Heart left ventricle (tissue), 16 donors: ENCODE data around the gene TXK. TPM values are rescaled to one million over a fixed set of nuclear protein-coding genes. Genes with fewer than 3 reads are reported as not detected.

Experiments
- ATAC-seq, 4 donors: fragments of 200-7000 bp; cut with Tn5 transposase; one replicate each; pipeline ENCODE4 v1.9.1; 2020 to 2022; ENCODE audit warnings: moderate library complexity in 4 of 4, mild to moderate bottlenecking in 3 of 4, moderate number of reproducible peaks in 1 of 4
- DNase-seq, 5 donors: peaks; one replicate each; pipeline ENCODE4 v3.0.0-alpha.2; 2020
- H3K27ac ChIP-seq, 12 donors: fragments of 200-600 bp; sonication (generic) in 4 of 12; one replicate each; pipeline versions ENCODE4 v1.5.0 to v1.8.0; 2016 to 2022; ENCODE audit warnings: mild to moderate bottlenecking in 2 of 12
- H3K27me3 ChIP-seq, 9 donors: fragments of 200-600 bp; sonication (generic) in 2 of 9; one replicate each; pipeline versions ENCODE4 v1.5.1 to v1.8.0; 2016 to 2022; ENCODE audit warnings: mild to moderate bottlenecking in 3 of 9
- H3K36me3 ChIP-seq, 9 donors: fragments of 200-600 bp; sonication (generic) in 2 of 9; one replicate each; pipeline versions ENCODE4 v1.5.0 to v1.8.0; 2018 to 2022; ENCODE audit warnings: mild to moderate bottlenecking in 2 of 9
- H3K4me1 ChIP-seq, 12 donors: fragments of 200-600 bp; sonication (generic) in 4 of 12; one replicate each; pipeline versions ENCODE4 v1.5.0 to v1.8.0; 2016 to 2022; ENCODE audit warnings: mild to moderate bottlenecking in 3 of 12
- H3K4me3 ChIP-seq, 12 donors: fragments of 200-600 bp; sonication (generic) in 4 of 12; one replicate each; pipeline versions ENCODE4 v1.5.0 to v1.8.0; 2017 to 2022; ENCODE audit warnings: mild to moderate bottlenecking in 9 of 12, moderate library complexity in 4 of 12
- H3K9me3 ChIP-seq, 12 donors: fragments of 200-600 bp; sonication (generic) in 4 of 12; one replicate each; pipeline versions ENCODE4 v1.5.0 to v1.8.0; 2016 to 2022; ENCODE audit warnings: mild to moderate bottlenecking in 1 of 12
- POLR2A ChIP-seq, 2 donors: fragments of 450-650 bp; IDR thresholded peaks; one replicate each; pipeline ENCODE4 v1.6.1; 2017; ENCODE audit warnings: antibody characterized with exemption in 2 of 2, mild to moderate bottlenecking in 2 of 2, moderate library complexity in 2 of 2
- WGBS, 4 donors: extraction: QIAGEN DNeasy Blood & Tissue Kit in 2 of 4; methylation state at CpG; one replicate each; pipeline versions ENCODE4 v1.1.5 to v1.1.7; 2013 to 2018; 5-methylcytosine and 5-hydroxymethylcytosine counted together
- intact Hi-C, 10 donors: fragments of 100-400 bp; cut with DNase I; formaldehyde crosslinking; loops; one replicate each; pipeline versions ENCODE4 v1.11.1 to v1.14.2; 2022
- polyA plus RNA-seq, 2 donors: library from polyadenylated mRNA; stranded (reverse); fragments of 200-250 nt; gene quantifications; one replicate each; pipeline ENCODE4 v1.2.3, GENCODE V29; 2013
- total RNA-seq, 9 donors: library from RNA; depleted of rRNA in 2 of 9; stranded (reverse); fragments of >200 nt in 2 of 9; fragmentation: NEBNext Ultra II Directional in 3 of 9; extraction: Animal tissue kit (Norgen Biotek cat#: 25700) in 3 of 9; gene quantifications; one replicate each; pipeline versions ENCODE4 v1.1.0 to v1.2.4, GENCODE V29; 2016 to 2023
- TF ChIP-seq, protein P1 (sequence below), 12 donors: fragments of 200-600 bp; sonication (generic) in 4 of 12; IDR thresholded peaks; one replicate each; pipeline versions ENCODE4 v1.5.0 to v1.8.0; 2018 to 2022; ENCODE audit warnings: antibody characterized with exemption in 12 of 12, mild to moderate bottlenecking in 5 of 12
- donor health status: ischemic (EF 13 %, LVEDD 7.1; RV severe dilation, severe dysfunction).
- donor health status: healthy with polysubstance abuse.
- donor health status: DM: no; HTN: yes; CAD: no.
- donor health status: DM: no; HTN: no; CAD: no.
- donor health status: ischemic (EF 25% LVEDD 6.9; RV normal size, moderate dysfunction).
- donor health status: ischemic (EF 25% LVEDD 5.7; RV mildly dilated, moderate dysfunction).
- donor health status: healthy.
- donor health status: DM: yes; HTN: yes; CAD: no.
- donor health status: ischemic (EF 35%, LVEDD 5.7; RV mildly dilated, moderate dysfunction).
- donor health status: nonischemic (EF 11% LVEDD 7.7; RV severe dilation, severe dysfunction).
- donor health status: DM: yes; HTN: yes; CAD: no.
- donor health status: PGD.
- donor health status: ischemic (EF 29% LVEDD 5.4; RV normal size, mild dysfunction).
- donor health status: nonischemic (EF 23%, LVEDD 6.1; RV moderate dilation, normal function).

TXK gene
- total and polyA plus RNA-seq, 11 donors = 0.18 to 3.3 (median 0.51) TPM; not detected in 1

DNA sequence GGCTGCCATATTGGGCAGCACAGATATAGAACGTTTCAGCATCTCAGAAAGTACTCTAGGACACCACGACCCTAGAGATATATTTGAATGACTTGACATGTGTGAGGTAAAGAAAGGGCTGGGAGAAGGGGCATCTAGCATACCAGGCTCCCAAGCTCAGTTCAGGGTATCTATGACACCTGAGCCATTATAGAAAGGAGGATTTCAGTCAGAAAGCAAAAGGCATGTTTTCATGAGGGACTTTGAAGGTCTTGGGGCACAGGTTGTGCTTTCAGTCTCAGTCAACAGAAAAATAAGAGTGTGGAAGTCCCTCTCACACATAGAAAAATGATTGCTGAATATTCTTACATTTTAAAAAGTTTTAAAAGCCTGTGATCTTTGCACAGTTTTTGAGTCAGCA, 65.9 kb downstream of the TXK start:
- no peaks in the 10 kb centered on the region for H3K27me3 ChIP-seq
- TF ChIP-seq, protein P1, sequence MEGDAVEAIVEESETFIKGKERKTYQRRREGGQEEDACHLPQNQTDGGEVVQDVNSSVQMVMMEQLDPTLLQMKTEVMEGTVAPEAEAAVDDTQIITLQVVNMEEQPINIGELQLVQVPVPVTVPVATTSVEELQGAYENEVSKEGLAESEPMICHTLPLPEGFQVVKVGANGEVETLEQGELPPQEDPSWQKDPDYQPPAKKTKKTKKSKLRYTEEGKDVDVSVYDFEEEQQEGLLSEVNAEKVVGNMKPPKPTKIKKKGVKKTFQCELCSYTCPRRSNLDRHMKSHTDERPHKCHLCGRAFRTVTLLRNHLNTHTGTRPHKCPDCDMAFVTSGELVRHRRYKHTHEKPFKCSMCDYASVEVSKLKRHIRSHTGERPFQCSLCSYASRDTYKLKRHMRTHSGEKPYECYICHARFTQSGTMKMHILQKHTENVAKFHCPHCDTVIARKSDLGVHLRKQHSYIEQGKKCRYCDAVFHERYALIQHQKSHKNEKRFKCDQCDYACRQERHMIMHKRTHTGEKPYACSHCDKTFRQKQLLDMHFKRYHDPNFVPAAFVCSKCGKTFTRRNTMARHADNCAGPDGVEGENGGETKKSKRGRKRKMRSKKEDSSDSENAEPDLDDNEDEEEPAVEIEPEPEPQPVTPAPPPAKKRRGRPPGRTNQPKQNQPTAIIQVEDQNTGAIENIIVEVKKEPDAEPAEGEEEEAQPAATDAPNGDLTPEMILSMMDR (IDR thresholded peaks at IDR 0.05) = no peak
- no peak for TF ChIP-seq POLR2A (IDR thresholded peaks at IDR 0.05)
- intact Hi-C loops = no loop called here
- H3K36me3 ChIP-seq = no peaks in the 10 kb centered on the region
- ATAC-seq = no peak
- DNase-seq = no peak
- H3K9me3 ChIP-seq = no peaks in the 10 kb centered on the region
- no peak overlapping the region for H3K27ac ChIP-seq
- no peaks in the 10 kb centered on the region for H3K4me1 ChIP-seq
- WGBS, 4 donors = 42 to 66% (median 62%) methylated on average over 2 of the region's 2 CpGs
- no peak overlapping the region for H3K4me3 ChIP-seq

DNA sequence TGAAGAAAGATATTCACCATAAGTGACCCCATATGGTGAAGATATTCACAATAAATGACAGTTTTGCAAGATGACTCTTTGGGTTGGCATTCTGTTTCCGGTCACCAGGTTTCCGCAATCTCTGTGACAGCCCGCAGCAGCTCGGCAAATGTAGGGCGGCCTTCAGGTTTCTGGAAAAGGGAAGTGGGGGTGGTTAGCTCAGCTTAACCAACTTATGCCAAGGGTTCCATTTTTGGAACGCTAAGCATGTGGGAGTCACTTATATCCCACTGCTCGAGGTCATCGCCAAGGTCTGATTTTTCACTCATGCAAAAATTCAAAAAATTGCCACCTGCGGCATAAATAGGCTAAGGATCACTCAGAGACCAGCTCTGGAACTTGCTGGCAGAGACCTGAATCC, 66.5 kb downstream of the TXK start:
- H3K4me1 ChIP-seq = no peaks in the 10 kb centered on the region
- intact Hi-C loops = no loop called here
- no peak overlapping the region for H3K27ac ChIP-seq
- no peaks in the 10 kb centered on the region for H3K36me3 ChIP-seq
- no peak for DNase-seq
- H3K27me3 ChIP-seq = no peaks in the 10 kb centered on the region
- H3K4me3 ChIP-seq = no peak overlapping the region
- 86 to 93% (median 90%) methylated on average over 9 of the region's 9 CpGs for WGBS, 4 donors
- no peak for TF ChIP-seq POLR2A (IDR thresholded peaks at IDR 0.05)
- TF ChIP-seq, protein P1 (IDR thresholded peaks at IDR 0.05) = no peak
- no peaks in the 10 kb centered on the region for H3K9me3 ChIP-seq
- no peak for ATAC-seq

DNA sequence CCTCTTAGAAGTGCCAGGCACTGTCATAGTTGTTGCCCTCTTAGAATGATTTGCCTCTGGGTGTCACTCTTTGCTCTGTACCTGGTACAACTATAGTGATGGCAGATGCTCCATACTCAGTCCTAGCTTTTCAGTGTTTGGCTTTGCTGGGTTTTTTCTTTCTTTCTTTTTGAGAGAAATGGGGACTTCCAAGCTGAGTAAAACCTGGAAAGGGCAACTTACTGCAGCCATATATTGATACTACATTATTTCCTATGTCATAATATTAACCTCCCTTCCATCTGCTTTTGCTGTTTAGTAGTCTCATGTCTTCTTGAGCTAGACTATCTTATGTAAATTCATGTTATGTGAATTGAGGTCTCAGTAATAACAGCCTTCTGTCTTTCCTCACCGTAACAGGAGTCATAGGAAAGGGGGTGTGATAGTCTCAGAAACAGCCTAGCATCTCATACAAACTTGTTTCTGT, 68.4 kb downstream of the TXK start:
- ATAC-seq (no peak), DNase-seq (no peak)
- no peak overlapping the region for H3K27ac ChIP-seq
- H3K9me3 ChIP-seq = peaks cover 0 to 4% (median 0%) of the 10 kb centered on the region in 12 donors
- no peak for TF ChIP-seq POLR2A (IDR thresholded peaks at IDR 0.05)
- TF ChIP-seq, protein P1 (IDR thresholded peaks at IDR 0.05) = no peak
- no peaks in the 10 kb centered on the region for H3K4me1 ChIP-seq
- H3K27me3 ChIP-seq = no peaks in the 10 kb centered on the region
- H3K4me3 ChIP-seq = no peak overlapping the region
- WGBS, 4 donors = 93 to 99% (median 95%) methylated on average over 1 of the region's 1 CpG
- no peaks in the 10 kb centered on the region for H3K36me3 ChIP-seq
- intact Hi-C loops = no loop called here

DNA sequence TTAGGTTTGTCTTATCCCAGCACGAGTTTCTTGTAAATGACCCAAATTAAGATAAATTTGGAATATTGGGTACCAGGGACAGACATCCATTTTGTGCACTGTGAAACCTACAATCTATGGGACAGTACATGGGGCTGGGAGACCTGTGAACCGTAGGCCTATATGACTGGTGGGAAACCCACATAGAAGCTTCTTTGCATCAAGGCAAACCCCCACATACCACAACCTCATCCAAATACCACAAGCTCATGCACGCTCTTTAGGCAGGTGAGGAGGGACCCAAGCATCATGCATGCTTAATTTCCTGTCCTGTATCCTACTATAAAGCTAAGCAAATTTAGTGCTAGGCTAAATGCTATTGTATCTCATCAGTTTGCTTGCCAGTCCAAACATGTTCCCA, 69.7 kb downstream of the TXK start:
- H3K9me3 ChIP-seq = peaks cover 0 to 5% (median 0%) of the 10 kb centered on the region in 12 donors
- H3K27me3 ChIP-seq = no peaks in the 10 kb centered on the region
- no peak overlapping the region for H3K27ac ChIP-seq
- intact Hi-C loops = no loop called here
- TF ChIP-seq, protein P1 (IDR thresholded peaks at IDR 0.05) = no peak
- no peak for TF ChIP-seq POLR2A (IDR thresholded peaks at IDR 0.05)
- DNase-seq (no peak), ATAC-seq (no peak)
- no peak overlapping the region for H3K4me3 ChIP-seq
- H3K36me3 ChIP-seq = no peaks in the 10 kb centered on the region
- 80 to 82% (median 82%) methylated on average over 3 of the region's 3 CpGs for WGBS, 4 donors
- no peaks in the 10 kb centered on the region for H3K4me1 ChIP-seq
